Epithelial cell of esophagus (primary cell): ENCODE measurements around the gene IL36B.

Experiments
- DNase-seq: peaks from one replicate; pipeline ENCODE4 v3.0.0; 2010; ENCODE audit warnings: low read depth
- H3K4me3 ChIP-seq: 2 replicates; pipeline ENCODE4 v1.5.1; 2011; ENCODE audit warnings: mild to moderate bottlenecking, low read length, control low read depth
- CTCF ChIP-seq: IDR thresholded peaks from 2 replicates; pipeline ENCODE4 v1.5.1; 2011; ENCODE audit warnings: low read depth, mild to moderate bottlenecking, low read length, control low read depth, inconsistent platforms; ENCODE audit not compliant: insufficient read depth; ENCODE audit errors: missing control alignments

The IL36B gene

DNA sequence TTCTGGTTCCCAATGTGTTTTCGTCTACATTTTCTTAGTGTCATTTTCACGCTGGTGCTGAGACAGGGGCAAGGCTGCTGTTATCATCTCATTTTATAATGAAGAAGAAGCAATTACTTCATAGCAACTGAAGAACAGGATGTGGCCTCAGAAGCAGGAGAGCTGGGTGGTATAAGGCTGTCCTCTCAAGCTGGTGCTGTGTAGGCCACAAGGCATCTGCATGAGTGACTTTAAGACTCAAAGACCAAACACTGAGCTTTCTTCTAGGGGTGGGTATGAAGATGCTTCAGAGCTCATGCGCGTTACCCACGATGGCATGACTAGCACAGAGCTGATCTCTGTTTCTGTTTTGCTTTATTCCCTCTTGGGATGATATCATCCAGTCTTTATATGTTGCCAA, 67.6 kb downstream of the IL36B start:
- no peak overlapping the region for H3K4me3 ChIP-seq
- peak; percentile 28 for DNase-seq
- TF ChIP-seq CTCF: no peak

DNA sequence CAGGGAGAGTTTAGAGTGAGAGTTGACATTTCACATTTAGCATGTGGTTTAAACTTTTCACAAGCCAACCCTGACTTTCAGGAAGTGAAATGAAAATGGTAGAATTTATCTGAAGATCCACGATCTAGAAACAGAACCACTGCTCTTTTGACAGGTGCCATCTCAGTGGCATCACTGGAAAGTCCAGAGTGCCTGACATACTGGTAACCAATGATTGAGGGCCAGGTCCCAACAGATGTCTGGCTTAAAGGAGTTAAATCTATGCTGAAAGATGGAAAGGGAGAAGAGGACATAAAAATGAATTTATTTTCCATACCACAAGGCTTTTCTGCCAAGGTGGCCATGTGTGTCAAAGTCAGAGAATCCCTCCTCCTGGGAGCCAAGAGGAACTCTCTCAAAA, 72.1 kb downstream of the IL36B start:
- H3K4me3 ChIP-seq: no peak overlapping the region
- no peak for DNase-seq
- TF ChIP-seq CTCF: no peak

DNA sequence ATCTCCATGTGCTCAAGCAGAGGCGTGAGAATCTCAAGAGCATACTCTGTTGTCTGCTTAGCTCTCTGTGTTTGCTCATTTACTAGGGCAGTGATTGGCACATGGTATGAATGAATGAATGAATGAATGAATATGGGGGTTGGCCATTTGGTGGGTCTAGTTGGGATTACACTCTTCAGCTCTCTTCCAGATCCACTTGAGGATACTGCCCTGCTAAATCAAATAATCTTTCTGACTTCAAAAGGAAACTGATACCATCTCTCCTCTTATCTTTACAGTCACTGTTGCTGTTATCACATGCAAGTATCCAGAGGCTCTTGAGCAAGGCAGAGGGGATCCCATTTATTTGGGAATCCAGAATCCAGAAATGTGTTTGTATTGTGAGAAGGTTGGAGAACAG, 72.9 kb downstream of the IL36B start:
- TF ChIP-seq CTCF: no peak
- H3K4me3 ChIP-seq: no peak overlapping the region
- DNase-seq: no peak

DNA sequence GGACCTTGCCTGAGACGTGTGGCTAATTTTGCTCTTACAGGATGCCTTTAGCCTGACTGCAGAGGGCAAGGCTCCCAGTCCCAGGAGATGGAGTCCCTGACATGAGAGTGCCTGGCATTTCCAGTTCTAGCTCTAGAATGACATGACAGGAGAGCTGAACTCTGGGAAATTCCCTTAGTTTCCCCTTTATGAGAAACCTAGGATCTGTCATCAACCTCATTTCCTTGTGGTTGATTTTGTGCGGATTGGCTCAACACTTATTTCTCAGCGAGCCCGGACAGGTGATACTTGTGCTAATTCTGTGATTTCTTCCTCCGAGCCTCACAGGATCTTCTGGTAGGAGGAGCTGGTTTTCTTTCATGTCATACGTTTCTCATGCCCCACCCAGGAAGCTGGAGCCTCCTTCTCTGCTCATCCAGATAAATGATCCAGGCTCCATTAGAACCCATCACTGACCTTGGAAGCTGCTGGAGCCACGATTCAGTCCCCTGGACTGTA, 75.1 kb downstream of the IL36B start, which contains the start of gene IL36G:
Gene IL36G (plus strand): TSS at position 448 of the 498 bp plus-strand sequence. CDS start 633 bp downstream, outside the sequence.
- H3K4me3 ChIP-seq: no peak within 1 kb of the TSS
- TF ChIP-seq CTCF: no peak
- DNase-seq: peak; percentile 93
